ENCODE data around the gene USP53. TPM values are rescaled to one million over a fixed set of nuclear protein-coding genes. Genes with fewer than 3 reads are reported as not detected.

The USP53 gene
- total RNA-seq, 1 experiment from 2014 or later = 20.1 TPM

- TF ChIP-seq ATF6 (CRISPR knock-in tag; IDR thresholded peaks at IDR 0.05) = no peak
- TF ChIP-seq E2F1 (CRISPR knock-in tag; IDR thresholded peaks at IDR 0.05) = no peak
- TF ChIP-seq ZNF532 (CRISPR knock-in tag; IDR thresholded peaks at IDR 0.05; ENCODE audit: borderline replicate concordance) = no peak
- no peak for TF ChIP-seq ZNF232 (CRISPR knock-in tag; IDR thresholded peaks at IDR 0.05)
- TF ChIP-seq GRHL2 (CRISPR knock-in tag; IDR thresholded peaks at IDR 0.05; ENCODE audit: insufficient replicate concordance, severe bottlenecking) = no peak
- no peak for TF ChIP-seq SMAD4 (CRISPR knock-in tag; IDR thresholded peaks at IDR 0.05)
- TF ChIP-seq ZNF425 (CRISPR knock-in tag; conservative IDR thresholded peaks at IDR 0.05) = no peak
- TF ChIP-seq AR (CRISPR knock-in tag; IDR thresholded peaks at IDR 0.05) = no peak
- no peak for TF ChIP-seq NFYB (CRISPR knock-in tag; conservative IDR thresholded peaks at IDR 0.05; ENCODE audit: low read depth)
- no peak for TF ChIP-seq ZNF138 (CRISPR knock-in tag; conservative IDR thresholded peaks at IDR 0.05)
- TF ChIP-seq GTF2I (CRISPR knock-in tag; conservative IDR thresholded peaks at IDR 0.05) = no peak
- TF ChIP-seq CDX4 (CRISPR knock-in tag; IDR thresholded peaks at IDR 0.05; ENCODE audit: borderline replicate concordance) = no peak
- TF ChIP-seq NFE2L1 (CRISPR knock-in tag; IDR thresholded peaks at IDR 0.05) = no peak; the same call in 1 of the 2 replicates
- TF ChIP-seq SOX15 (CRISPR knock-in tag; IDR thresholded peaks at IDR 0.05) = no peak
- no peak for TF ChIP-seq NR2C2 (CRISPR knock-in tag; IDR thresholded peaks at IDR 0.05)
- peak; percentile 65; the same call in 1 of the 2 replicates for TF ChIP-seq SP1 (CRISPR knock-in tag; conservative IDR thresholded peaks at IDR 0.05)
- TF ChIP-seq PREB (CRISPR knock-in tag; IDR thresholded peaks at IDR 0.05; ENCODE audit: borderline replicate concordance) = no peak
- no peak for TF ChIP-seq ZBTB43 (CRISPR knock-in tag; IDR thresholded peaks at IDR 0.05)
- no peak for TF ChIP-seq KAT7 (CRISPR knock-in tag; IDR thresholded peaks at IDR 0.05; ENCODE audit: borderline replicate concordance)
- TF ChIP-seq FOXJ3 (CRISPR knock-in tag; IDR thresholded peaks at IDR 0.05; ENCODE audit: borderline replicate concordance) = no peak
- peak; percentile 90 for TF ChIP-seq MYBL2 (CRISPR knock-in tag; IDR thresholded peaks at IDR 0.05)
- TF ChIP-seq HMGA2 (CRISPR knock-in tag; IDR thresholded peaks at IDR 0.05) = no peak
Observed at GRCh38 chr4:119300101-119300978, 87.8 kb downstream of the USP53 start (continued).
